ENCODE measurements around the gene HELLS. TPM values are rescaled to one million over a fixed set of nuclear protein-coding genes. Genes with fewer than 3 reads are reported as not detected.
A peak's percentile ranks its signal among the peaks of the same experiment; 100 is the strongest.
"Not testable (repeated sequence)": the region's sequence is repeated elsewhere in the genome, so short reads cannot be mapped to it uniquely, and the experiment has no call there.

Gene HELLS
- total RNA-seq, 2 donors from 2014 or later, result 3.5 to 4.9 TPM

GRCh38 chr10:94524146-94524545, 21.4 kb upstream of the HELLS start:
- Histone ChIP-seq H3K4me1 (ENCODE audit: control insufficient read depth in 1 of 2, low read depth in 2 of 2) (no peaks in the 10 kb centered on the region), H3K27me3 (replicated peaks; ENCODE audit: insufficient read depth) (no peaks in the 10 kb centered on the region), H3K9me3 (no peaks in the 10 kb centered on the region), H3K27ac (no peak overlapping the region), H3K36me3 (peaks cover 4% of the 10 kb centered on the region), H3K4me3 (no peak overlapping the region)
- DNase-seq (ENCODE audit: low spot score), result no peak
- TF ChIP-seq CTCF (IDR thresholded peaks at IDR 0.05), result no peak
- no peak for ATAC-seq (ENCODE audit: insufficient number of reproducible peaks, low FRiP score, low read depth)

- no peak for DNase-seq (ENCODE audit: low spot score)
- H3K27me3 ChIP-seq (replicated peaks; ENCODE audit: insufficient read depth), result no peaks in the 10 kb centered on the region
- no peaks in the 10 kb centered on the region for H3K4me1 ChIP-seq (ENCODE audit: control insufficient read depth in 1 of 2, low read depth in 2 of 2)
- TF ChIP-seq CTCF (IDR thresholded peaks at IDR 0.05), result no peak
- H3K27ac ChIP-seq, result no peak overlapping the region
- no peak overlapping the region for H3K4me3 ChIP-seq
- ATAC-seq (ENCODE audit: insufficient number of reproducible peaks, low FRiP score, low read depth), result no peak
- H3K9me3 ChIP-seq, result no peaks in the 10 kb centered on the region
- H3K36me3 ChIP-seq, result peaks cover 4% of the 10 kb centered on the region
Measured at GRCh38 chr10:94524711-94525110, 20.9 kb upstream of the HELLS start.

GRCh38 chr10:94531550-94531949, 14.0 kb upstream of the HELLS start:
- H3K36me3 ChIP-seq, result peaks cover 12% of the 10 kb centered on the region
- not testable (repeated sequence) for ATAC-seq (ENCODE audit: insufficient number of reproducible peaks, low FRiP score, low read depth); H3K27me3 ChIP-seq (replicated peaks; ENCODE audit: insufficient read depth); H3K4me1 ChIP-seq (ENCODE audit: control insufficient read depth in 1 of 2, low read depth in 2 of 2); H3K4me3 ChIP-seq; H3K9me3 ChIP-seq; DNase-seq (ENCODE audit: low spot score); H3K27ac ChIP-seq

- no peak for TF ChIP-seq CTCF (IDR thresholded peaks at IDR 0.05)
- ATAC-seq (ENCODE audit: insufficient number of reproducible peaks, low FRiP score, low read depth), result no peak
- no peak overlapping the region for H3K27ac ChIP-seq
- H3K36me3 ChIP-seq, result peaks cover 12% of the 10 kb centered on the region
- no peaks in the 10 kb centered on the region for H3K27me3 ChIP-seq (replicated peaks; ENCODE audit: insufficient read depth)
- no peaks in the 10 kb centered on the region for H3K9me3 ChIP-seq
- H3K4me1 ChIP-seq (ENCODE audit: control insufficient read depth in 1 of 2, low read depth in 2 of 2), result no peaks in the 10 kb centered on the region
- H3K4me3 ChIP-seq, result no peak overlapping the region
- DNase-seq (ENCODE audit: low spot score), result no peak
Measured at GRCh38 chr10:94533027-94533426, 12.6 kb upstream of the HELLS start.

DNA sequence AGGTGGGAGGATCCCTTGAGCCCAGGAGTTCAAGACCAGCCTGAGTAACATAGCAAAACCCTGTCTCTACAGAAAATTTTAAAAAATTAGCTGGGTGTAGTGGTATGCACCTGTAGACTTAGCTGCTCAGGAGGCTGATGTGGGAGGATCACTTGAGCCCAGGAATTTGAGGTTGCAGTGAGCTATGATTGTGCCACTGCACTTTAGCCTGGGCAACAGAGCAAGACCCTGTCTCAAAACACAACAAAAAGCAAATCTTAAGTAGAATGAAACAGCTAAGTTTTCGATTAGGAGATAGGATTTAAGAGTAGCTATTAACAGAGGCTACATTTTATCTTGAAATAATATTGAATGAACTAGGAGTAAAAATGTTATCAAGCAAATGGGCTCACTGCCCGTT, 3.3 kb upstream of the HELLS start:
- not testable (repeated sequence) for H3K36me3 ChIP-seq; H3K27me3 ChIP-seq (replicated peaks; ENCODE audit: insufficient read depth); H3K4me1 ChIP-seq (ENCODE audit: control insufficient read depth in 1 of 2, low read depth in 2 of 2); DNase-seq (ENCODE audit: low spot score); H3K27ac ChIP-seq; H3K4me3 ChIP-seq; ATAC-seq (ENCODE audit: insufficient number of reproducible peaks, low FRiP score, low read depth); H3K9me3 ChIP-seq

- ATAC-seq (ENCODE audit: insufficient number of reproducible peaks, low FRiP score, low read depth) (no peak), DNase-seq (ENCODE audit: low spot score) (no peak)
- TF ChIP-seq CTCF (IDR thresholded peaks at IDR 0.05), result no peak
- Histone ChIP-seq H3K36me3 (no peaks in the 10 kb centered on the region), H3K4me1 (ENCODE audit: control insufficient read depth in 1 of 2, low read depth in 2 of 2) (peaks cover 7 to 9% of the 10 kb centered on the region in 2 donors), H3K4me3 (peak overlapping the region; percentile 82), H3K27ac (no peak overlapping the region), H3K9me3 (no peaks in the 10 kb centered on the region), H3K27me3 (replicated peaks; ENCODE audit: insufficient read depth) (no peaks in the 10 kb centered on the region)
Measured at GRCh38 chr10:94546049-94546900, 687 bp downstream of the HELLS start.
